A375 (cell line): ENCODE measurements around the gene ZNF462. TPM values are rescaled to one million over a fixed set of nuclear protein-coding genes. Genes with fewer than 3 reads are reported as not detected.

ENCODE experiments used
- small RNA-seq: library from RNA; depleted of rRNA; stranded (forward); fragments of <200 nt; gene quantifications from one replicate; pipeline ENCODE3, GENCODE V24; 2014
- total RNA-seq: library from RNA; depleted of rRNA; stranded (reverse); fragments of >200 nt; shearing (Covaris generic); gene quantifications from 2 replicates; pipeline ENCODE4 v1.2.3, GENCODE V29; 2014; rRNA removed

Gene ZNF462
- 22.0 and 26.3 TPM in 2 replicates for total RNA-seq

DNA sequence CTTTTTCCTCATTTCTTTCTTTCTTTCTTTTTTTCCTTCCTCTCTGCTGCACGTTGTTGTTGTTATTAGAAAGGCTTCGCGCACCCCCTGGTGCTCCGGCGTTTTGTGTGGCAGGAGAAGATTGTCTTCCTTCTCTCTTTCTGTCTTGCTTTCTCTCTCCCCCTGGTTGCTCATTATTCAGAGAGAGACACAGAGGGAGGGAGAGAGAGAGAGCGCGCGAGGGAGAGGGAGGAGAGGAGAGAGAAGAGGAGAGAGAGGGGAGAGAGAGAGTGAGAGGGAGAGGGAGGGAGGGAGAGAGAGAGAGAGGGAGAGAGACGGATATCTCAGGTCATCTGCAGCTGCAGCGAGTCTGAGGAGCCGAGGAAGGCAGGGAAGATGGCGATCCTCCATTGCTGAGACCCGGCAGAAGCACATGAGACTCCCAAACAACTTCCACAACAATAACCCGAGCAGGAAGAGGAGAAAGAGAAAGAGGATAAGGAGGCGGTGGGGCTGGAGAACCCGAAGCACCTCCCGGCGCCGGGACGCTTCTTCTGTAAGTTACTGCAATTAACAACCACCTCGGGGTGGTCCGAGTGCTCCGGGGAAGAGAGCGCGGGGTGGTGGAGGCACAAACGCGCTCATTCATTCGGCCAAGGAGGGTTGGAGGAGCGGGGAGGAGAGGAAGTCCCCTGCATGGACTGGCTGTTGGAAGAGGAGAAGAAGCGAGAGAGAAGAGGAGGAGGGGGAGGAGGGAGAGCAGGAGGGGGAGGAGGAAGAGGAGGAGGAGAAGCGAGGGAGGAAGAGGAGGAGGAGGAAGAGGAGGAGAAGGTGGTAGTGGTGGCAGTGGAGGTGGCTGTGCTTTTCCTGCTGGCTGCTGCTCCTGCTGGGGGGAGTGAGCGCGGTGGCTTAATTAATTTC, at the start of gene ZNF462:
ZNF462 (plus strand) TSS at position 346 of the 900 bp plus-strand sequence. CDS start 60,218 bp downstream, outside the sequence.

Small RNA genes within 50 kb of the gene (small RNA-seq; reads per million reads assigned to genes)
- gene RNA5SP292 = not detected
